Measurements from ENCODE around the gene HIVEP1. TPM values are rescaled to one million over a fixed set of nuclear protein-coding genes. Genes with fewer than 3 reads are reported as not detected.

Gene HIVEP1
- total RNA-seq, 4 donors from 2014 or later = 14.9 to 30.6 (median 22.2) TPM

DNA sequence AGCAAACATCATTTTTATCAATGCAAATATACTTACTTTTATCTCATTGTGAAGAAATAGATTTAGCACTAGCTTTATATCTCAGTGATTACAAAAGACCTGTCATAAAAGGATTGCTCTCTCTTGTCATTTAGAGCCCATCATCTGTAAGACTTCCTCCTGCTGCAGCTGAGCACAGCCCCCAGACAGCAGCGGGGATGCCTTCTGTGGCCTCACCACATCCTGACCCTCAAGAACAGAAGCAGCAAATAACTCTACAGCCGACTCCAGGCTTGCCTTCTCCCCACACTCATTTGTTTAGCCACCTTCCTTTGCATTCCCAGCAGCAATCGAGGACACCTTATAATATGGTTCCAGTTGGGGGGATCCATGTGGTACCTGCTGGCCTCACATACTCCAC is 151.0 kb downstream of the HIVEP1 start:
- TF ChIP-seq, protein P1, sequence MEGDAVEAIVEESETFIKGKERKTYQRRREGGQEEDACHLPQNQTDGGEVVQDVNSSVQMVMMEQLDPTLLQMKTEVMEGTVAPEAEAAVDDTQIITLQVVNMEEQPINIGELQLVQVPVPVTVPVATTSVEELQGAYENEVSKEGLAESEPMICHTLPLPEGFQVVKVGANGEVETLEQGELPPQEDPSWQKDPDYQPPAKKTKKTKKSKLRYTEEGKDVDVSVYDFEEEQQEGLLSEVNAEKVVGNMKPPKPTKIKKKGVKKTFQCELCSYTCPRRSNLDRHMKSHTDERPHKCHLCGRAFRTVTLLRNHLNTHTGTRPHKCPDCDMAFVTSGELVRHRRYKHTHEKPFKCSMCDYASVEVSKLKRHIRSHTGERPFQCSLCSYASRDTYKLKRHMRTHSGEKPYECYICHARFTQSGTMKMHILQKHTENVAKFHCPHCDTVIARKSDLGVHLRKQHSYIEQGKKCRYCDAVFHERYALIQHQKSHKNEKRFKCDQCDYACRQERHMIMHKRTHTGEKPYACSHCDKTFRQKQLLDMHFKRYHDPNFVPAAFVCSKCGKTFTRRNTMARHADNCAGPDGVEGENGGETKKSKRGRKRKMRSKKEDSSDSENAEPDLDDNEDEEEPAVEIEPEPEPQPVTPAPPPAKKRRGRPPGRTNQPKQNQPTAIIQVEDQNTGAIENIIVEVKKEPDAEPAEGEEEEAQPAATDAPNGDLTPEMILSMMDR (IDR thresholded peaks at IDR 0.05) = no peak
- TF ChIP-seq POLR2A (IDR thresholded peaks at IDR 0.05) = no peak
- TF ChIP-seq EP300 (IDR thresholded peaks at IDR 0.05) = no peak
- H3K4me3 ChIP-seq = no peak overlapping the region
- peaks cover 0 to 41% (median 0%) of the 10 kb centered on the region in 3 donors for H3K36me3 ChIP-seq
- no peaks in the 10 kb centered on the region for H3K9me3 ChIP-seq
- H3K4me1 ChIP-seq = peaks cover 0 to 16% (median 0%) of the 10 kb centered on the region in 4 donors
- H3K27ac ChIP-seq = no peak overlapping the region
- WGBS, 2 donors = 68 to 72% methylated on average over 3 of the region's 3 CpGs
- H3K27me3 ChIP-seq = no peaks in the 10 kb centered on the region
- DNase-seq (ENCODE audit: low spot score in 2 of 2) = no peak

DNA sequence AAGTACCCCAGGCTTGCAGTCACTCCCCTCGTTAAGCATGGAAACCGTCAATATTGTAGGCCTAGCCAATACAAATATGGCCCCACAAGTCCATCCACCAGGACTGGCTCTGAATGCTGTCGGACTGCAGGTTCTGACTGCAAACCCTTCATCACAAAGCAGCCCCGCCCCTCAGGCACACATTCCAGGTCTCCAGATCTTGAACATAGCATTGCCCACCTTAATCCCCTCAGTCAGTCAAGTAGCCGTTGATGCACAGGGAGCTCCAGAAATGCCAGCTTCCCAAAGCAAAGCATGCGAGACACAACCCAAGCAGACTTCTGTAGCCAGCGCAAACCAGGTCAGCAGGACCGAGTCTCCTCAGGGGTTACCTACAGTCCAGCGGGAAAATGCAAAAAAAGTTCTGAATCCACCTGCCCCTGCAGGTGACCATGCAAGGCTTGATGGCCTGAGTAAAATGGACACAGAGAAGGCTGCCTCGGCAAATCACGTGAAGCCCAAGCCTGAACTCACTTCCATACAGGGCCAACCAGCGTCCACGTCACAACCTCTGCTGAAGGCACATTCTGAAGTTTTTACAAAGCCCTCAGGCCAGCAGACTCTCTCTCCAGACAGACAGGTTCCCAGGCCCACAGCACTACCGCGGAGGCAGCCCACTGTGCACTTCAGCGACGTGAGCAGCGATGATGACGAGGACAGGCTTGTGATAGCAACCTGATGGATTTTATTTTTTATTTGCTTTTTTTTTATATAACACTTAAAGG is 151.8 kb downstream of the HIVEP1 start:
- H3K4me3 ChIP-seq = no peak overlapping the region
- no peak overlapping the region for H3K27ac ChIP-seq
- DNase-seq (ENCODE audit: low spot score in 2 of 2) = no peak
- TF ChIP-seq EP300 (IDR thresholded peaks at IDR 0.05) (no peak), POLR2A (IDR thresholded peaks at IDR 0.05) (no peak)
- TF ChIP-seq, protein P1 (IDR thresholded peaks at IDR 0.05) = no peak
- peaks cover 0 to 34% (median 0%) of the 10 kb centered on the region in 3 donors for H3K36me3 ChIP-seq
- 79 to 88% methylated on average over 14 to 19 of the region's 19 CpGs for WGBS, 2 donors
- H3K27me3 ChIP-seq = no peaks in the 10 kb centered on the region
- no peaks in the 10 kb centered on the region for H3K9me3 ChIP-seq
- peaks cover 0 to 16% (median 0%) of the 10 kb centered on the region in 4 donors for H3K4me1 ChIP-seq

DNA sequence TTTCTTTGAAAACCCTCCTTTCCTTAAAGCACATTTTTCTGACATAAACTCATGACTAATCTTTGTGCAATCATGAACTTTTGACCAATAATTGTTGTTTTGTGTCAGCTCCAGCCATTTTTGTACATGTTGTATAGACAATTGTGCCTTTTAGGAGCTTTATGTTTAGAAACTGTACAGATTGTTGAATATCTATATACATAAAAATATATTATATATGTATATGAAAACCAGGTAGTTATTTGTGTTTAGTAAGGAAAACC is 152.3 kb downstream of the HIVEP1 start:
- no peak overlapping the region for H3K4me3 ChIP-seq

DNA sequence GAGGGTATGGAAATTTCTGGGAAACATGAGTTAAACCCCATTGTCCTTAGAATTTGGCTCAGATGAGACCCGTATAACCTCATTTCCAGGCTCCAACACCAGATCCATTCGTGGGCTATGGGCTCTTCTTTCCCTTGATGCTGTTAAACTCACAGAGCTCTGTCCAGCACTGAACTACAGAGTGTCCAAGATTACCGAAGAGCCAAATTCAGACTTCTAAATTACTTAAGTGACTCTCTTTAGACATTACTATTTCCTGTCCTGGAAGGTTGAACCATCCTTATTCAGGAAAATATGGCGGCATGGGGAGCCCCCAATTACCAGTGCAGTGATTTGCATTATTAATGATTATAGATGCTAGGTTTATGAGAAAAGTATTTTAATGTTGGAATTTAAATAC is 153.2 kb downstream of the HIVEP1 start:
- DNase-seq (ENCODE audit: low spot score in 2 of 2) = no peak
- TF ChIP-seq POLR2A (IDR thresholded peaks at IDR 0.05) (no peak), EP300 (IDR thresholded peaks at IDR 0.05) (no peak)
- TF ChIP-seq, protein P1 (IDR thresholded peaks at IDR 0.05) = no peak
- Histone ChIP-seq H3K27ac (no peak overlapping the region), H3K36me3 (peaks cover 0 to 34% (median 0%) of the 10 kb centered on the region in 3 donors), H3K4me1 (peaks cover 0 to 16% (median 0%) of the 10 kb centered on the region in 4 donors), H3K27me3 (no peaks in the 10 kb centered on the region), H3K4me3 (no peak overlapping the region), H3K9me3 (no peaks in the 10 kb centered on the region)
- 65 to 73% methylated on average over 4 of the region's 4 CpGs for WGBS, 2 donors

More for the DNA sequence above, 152.3 kb downstream of the HIVEP1 start:
- Histone ChIP-seq H3K27ac (no peak overlapping the region), H3K9me3 (no peaks in the 10 kb centered on the region), H3K36me3 (peaks cover 0 to 34% (median 0%) of the 10 kb centered on the region in 3 donors), H3K4me1 (peaks cover 0 to 16% (median 0%) of the 10 kb centered on the region in 4 donors), H3K27me3 (no peaks in the 10 kb centered on the region)
- no peak for DNase-seq (ENCODE audit: low spot score in 2 of 2)
- TF ChIP-seq POLR2A (IDR thresholded peaks at IDR 0.05) = no peak
- no peak for TF ChIP-seq EP300 (IDR thresholded peaks at IDR 0.05)
- TF ChIP-seq, protein P1 (IDR thresholded peaks at IDR 0.05) = no peak

DNA sequence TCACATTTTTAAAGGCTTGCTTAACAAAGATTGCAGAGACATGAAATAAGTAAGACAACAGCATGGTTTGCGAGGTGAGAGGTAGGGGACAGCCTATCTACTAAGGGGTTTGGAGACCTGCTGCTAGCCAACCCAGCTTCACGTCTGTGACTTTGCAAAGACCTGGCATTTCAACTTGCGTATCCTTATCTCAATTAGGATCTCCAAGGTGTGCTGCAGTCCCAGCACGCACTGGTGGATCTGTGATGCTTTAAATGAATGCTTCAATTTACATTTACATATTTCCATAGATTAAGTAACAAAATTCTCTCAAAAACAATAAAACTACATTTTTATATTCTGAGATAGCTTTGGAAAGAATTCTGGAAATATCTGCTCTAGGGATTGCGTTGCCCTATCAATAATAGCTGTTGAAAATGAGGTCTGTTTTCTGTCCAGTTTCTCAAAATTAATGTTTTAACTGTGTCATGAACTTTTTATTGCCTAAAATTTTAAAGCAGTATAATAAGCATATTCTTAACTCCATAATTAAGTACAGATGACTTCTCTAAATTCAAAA is 153.7 kb downstream of the HIVEP1 start:
- Histone ChIP-seq H3K27ac (no peak overlapping the region), H3K27me3 (no peaks in the 10 kb centered on the region), H3K4me1 (peaks cover 0 to 11% (median 0%) of the 10 kb centered on the region in 4 donors), H3K36me3 (peaks cover 0 to 34% (median 0%) of the 10 kb centered on the region in 3 donors), H3K4me3 (no peak overlapping the region), H3K9me3 (no peaks in the 10 kb centered on the region)
- DNase-seq (ENCODE audit: low spot score in 2 of 2) = no peak
- TF ChIP-seq, protein P1 (IDR thresholded peaks at IDR 0.05) = no peak
- TF ChIP-seq EP300 (IDR thresholded peaks at IDR 0.05) (no peak), POLR2A (IDR thresholded peaks at IDR 0.05) (no peak)
- WGBS, 2 donors = 72 to 75% methylated on average over 5 of the region's 5 CpGs
